Epidermal melanocyte (primary cell): Measurements from ENCODE around the gene NEO1.

Source experiments
- DNase-seq: peaks from one replicate; pipeline ENCODE4 v3.0.0; 2011; ENCODE audit warnings: low spot score; ENCODE audit not compliant: insufficient read length

Gene NEO1

DNA sequence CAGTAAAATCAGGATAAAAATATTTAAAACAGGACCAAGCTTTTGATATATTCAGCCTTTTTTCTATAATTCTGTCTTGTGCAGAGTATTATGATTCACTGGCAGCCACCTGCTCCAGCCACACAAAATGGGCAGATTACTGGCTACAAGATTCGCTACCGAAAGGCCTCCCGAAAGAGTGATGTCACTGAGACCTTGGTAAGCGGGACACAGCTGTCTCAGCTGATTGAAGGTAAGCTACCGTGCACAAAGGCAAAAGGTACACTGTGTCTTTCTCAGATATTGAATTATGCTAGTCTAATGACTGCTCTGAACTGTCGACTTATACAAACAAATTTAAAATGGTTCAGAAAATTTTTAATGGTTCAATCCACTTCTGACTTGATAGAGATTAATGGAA is 202.3 kb downstream of the NEO1 start:
- DNase-seq = no peak

GRCh38 chr15:73258271-73259108 is 206.2 kb downstream of the NEO1 start:
- DNase-seq = no peak

GRCh38 chr15:73264881-73265280 is 212.6 kb downstream of the NEO1 start:
- DNase-seq = no peak

GRCh38 chr15:73265536-73266153 is 213.4 kb downstream of the NEO1 start:
- DNase-seq = no peak

- no peak for DNase-seq
These were observed 216.2 kb downstream of the NEO1 start for GRCh38 chr15:73268457-73268856.

DNA sequence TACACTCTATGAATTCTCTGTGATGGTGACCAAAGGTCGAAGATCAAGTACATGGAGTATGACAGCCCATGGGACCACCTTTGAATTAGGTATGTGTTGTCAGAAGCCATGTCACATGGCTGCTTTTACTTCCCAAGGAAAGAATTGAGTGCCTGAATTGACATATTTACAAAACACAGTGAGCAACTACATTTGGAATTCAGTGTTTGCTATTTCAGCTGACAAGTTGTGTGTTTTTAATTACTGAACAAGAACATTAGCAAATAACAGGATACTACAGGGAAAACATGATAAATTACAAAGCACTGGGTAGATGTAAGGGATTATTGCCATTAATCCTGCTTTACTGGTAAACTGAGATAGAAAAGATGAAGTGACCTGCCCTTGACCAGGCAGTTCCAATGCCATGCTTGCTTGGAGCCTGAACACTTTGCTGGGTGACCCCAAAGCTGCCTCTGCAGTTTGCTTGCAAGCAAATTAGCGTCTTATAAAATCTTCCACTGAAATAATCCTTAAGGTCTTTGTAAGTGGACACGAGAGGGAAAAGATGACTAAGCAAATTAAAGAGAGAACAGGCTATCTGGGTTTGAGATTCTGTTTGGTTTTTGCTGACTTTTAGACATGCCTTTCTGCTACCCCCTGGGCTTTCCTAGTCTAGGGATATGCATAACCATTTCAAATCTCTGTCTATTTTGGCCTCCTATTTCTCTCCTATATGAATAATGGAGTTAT is 218.3 kb downstream of the NEO1 start:
- no peak for DNase-seq

DNA sequence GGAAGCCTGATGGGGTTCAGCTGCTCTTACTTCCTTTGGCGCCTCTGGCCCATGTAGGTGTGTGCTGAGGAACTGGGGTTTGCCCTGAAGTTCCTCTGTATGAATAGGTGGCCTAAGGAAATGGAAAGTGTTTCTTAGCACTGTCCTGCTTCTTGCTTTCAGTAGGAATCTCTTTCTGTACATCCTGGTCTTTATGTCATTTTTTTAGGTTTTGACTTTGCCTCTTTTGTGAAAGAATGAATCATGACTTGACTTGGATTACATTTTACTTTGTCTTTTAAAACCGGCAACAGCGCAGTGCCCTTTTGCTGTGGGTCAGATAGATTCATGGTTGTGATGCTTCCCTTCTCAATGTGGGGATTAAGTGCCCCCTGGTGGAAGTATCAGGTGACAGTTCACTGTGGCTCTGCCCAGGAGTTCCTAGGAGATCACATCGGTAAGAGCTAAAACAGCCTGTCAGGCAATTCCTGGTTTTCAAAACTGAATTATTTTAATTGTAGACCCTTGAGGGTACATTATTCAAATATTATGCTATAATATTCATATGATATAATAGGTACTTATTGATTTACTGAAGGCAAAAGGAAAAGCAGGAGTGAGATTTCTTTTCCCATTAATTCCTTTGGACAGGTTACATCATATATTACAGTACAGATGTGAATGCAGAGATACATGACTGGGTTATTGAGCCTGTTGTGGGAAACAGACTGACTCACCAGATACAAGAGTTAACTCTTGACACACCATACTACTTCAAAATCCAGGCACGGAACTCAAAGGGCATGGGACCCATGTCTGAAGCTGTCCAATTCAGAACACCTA is 221.1 kb downstream of the NEO1 start:
- DNase-seq = peak; percentile 67

GRCh38 chr15:73275862-73276261 is 223.6 kb downstream of the NEO1 start:
- no peak for DNase-seq

GRCh38 chr15:73282567-73283365 is 230.5 kb downstream of the NEO1 start:
- no peak for DNase-seq

DNA sequence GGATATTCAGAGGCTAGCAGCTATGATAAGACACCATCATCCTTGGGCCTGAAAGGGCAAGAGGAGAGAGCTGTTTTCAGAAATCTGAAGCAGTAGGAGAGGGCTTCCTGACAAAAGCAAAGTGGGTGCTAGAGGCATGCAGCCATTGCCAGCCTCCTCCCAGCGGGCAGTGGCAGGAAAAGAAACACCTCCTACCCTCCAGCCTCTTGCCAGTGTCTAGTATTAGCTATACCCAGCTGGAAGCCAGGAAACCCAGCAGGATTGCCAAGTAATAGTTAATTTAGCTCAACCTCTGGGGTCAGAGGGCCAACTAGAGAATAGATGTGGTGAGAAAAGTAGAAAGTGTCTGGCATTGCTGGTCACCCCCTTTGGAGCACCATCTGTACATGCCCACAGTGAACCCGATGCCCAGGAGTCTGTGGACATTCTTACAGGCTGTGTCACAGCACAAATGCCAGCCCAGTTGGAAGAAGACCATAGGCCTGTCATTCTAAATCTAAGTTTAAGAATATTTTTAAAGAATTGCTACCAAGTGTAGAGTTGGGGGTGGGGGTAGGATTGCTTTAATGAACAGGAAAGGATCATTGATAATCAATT is 231.2 kb downstream of the NEO1 start:
- DNase-seq = no peak

DNA sequence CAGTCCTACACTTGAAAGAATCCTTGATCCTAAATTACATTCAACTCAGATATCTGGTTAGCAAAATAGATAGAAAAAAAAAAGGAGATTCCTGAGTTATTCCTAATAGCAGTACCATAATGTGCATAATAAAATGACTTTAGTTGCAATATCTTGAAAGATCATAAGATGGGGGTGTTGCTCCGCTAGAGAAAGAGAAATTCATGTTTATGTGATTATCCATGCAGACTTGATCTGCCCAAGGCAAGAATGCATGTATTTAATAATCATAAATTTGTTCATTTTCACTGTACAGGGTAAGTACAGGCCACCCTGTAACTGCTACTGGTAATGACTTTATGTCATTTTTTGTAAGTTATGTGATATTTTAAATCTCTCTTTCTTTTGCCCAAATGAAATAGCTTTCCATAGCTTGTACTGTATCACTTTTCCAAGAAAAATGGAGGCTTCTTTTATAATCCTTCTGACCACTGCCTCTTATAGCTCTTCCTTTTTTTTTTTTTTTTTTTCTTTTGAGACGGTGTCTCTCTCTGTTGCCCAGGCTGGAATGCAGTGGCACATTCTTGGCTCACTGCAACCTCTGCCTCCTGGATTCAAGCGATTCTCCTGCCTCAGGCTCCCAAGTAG is 231.9 kb downstream of the NEO1 start:
- DNase-seq = no peak

GRCh38 chr15:73286311-73286710 is 234.0 kb downstream of the NEO1 start:
- DNase-seq = no peak

GRCh38 chr15:73287019-73287418 is 234.8 kb downstream of the NEO1 start:
- no peak for DNase-seq

DNA sequence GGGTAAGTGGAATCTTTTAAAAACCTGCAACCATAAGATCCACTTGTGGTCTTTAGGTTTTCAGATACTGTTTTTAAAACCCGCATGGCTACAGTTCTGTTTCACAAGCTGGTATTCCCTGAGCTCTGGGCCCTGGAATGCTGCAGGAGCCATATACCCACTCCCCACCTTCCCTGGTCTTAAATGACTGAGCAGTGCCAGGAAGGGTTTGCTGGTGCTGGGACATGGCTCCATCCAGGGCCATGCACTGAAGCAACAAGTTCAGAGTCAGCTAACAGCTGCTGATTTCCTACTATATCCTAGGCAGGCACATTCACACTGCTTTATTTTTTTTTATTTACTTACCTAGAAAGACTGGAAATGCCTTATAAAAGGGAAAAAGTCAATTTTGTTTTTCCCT is 239.2 kb downstream of the NEO1 start:
- no peak for DNase-seq

DNA sequence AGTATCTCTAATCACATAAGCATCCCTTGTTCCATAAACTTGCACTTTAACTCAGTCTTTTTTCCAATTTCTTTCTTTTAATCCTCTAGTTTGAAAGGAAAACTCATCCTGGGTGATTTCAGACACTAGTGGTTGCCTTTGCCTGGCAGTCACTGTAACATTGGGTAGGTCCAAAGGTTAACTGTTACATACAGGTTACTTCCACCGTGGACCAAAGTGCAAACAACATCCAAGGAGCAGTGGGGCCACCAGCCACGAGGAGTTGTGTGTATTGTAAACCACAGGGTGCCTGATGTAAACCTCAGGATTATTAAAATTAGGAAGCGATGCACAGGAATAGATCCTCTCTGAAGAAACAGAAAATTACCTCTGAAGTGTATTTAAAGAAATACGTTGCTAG is 241.5 kb downstream of the NEO1 start:
- no peak for DNase-seq

- DNase-seq = no peak
These were observed 243.5 kb downstream of the NEO1 start for GRCh38 chr15:73295630-73296286.

- no peak for DNase-seq
These were observed 244.5 kb downstream of the NEO1 start for GRCh38 chr15:73296609-73297353.

GRCh38 chr15:73298522-73299245 is 246.4 kb downstream of the NEO1 start:
- no peak for DNase-seq
